GM18873 (cell line): ENCODE results near the gene TAS2R1.
"Not testable (repeated sequence)": the region's sequence is repeated elsewhere in the genome, so short reads cannot be mapped to it uniquely, and the experiment has no call there.

Experiments
- ATAC-seq: cut with Tn5 transposase; IDR thresholded peaks from one replicate; pipeline ENCODE4 v1.9.1; 2021; ENCODE audit warnings: mild to moderate bottlenecking, moderate library complexity, moderate number of reproducible peaks; ENCODE audit not compliant: unreplicated experiment, low FRiP score

TAS2R1 gene

GRCh38 chr5:9623661-9624060, 6.5 kb downstream of the TAS2R1 start:
- ATAC-seq: no peak

- no peak for ATAC-seq
Observed at GRCh38 chr5:9622971-9623421, 7.2 kb downstream of the TAS2R1 start.

GRCh38 chr5:9621379-9621903, 8.7 kb downstream of the TAS2R1 start:
- no peak for ATAC-seq

- no peak for ATAC-seq
Observed at GRCh38 chr5:9619331-9620092, 10.6 kb downstream of the TAS2R1 start.

- no peak for ATAC-seq
Observed at GRCh38 chr5:9617739-9618504, 12.2 kb downstream of the TAS2R1 start.

- no peak for ATAC-seq
Observed at GRCh38 chr5:9617221-9617620, 12.9 kb downstream of the TAS2R1 start.

- no peak for ATAC-seq
Observed at GRCh38 chr5:9615331-9615730, 14.8 kb downstream of the TAS2R1 start.

- no peak for ATAC-seq
Observed at GRCh38 chr5:9613360-9613759, 16.8 kb downstream of the TAS2R1 start.

- ATAC-seq: no peak
Observed at GRCh38 chr5:9610969-9611368, 19.2 kb downstream of the TAS2R1 start.

- no peak for ATAC-seq
Observed at GRCh38 chr5:9610364-9610763, 19.8 kb downstream of the TAS2R1 start.

GRCh38 chr5:9608093-9608492, 22.1 kb downstream of the TAS2R1 start:
- no peak for ATAC-seq

- no peak for ATAC-seq
Observed at GRCh38 chr5:9605041-9605838, 24.9 kb downstream of the TAS2R1 start.

- ATAC-seq: no peak
Observed at GRCh38 chr5:9604416-9604815, 25.7 kb downstream of the TAS2R1 start.

GRCh38 chr5:9601055-9601739, 29.0 kb downstream of the TAS2R1 start:
- no peak for ATAC-seq

- ATAC-seq: no peak
Observed at GRCh38 chr5:9599391-9599790, 30.8 kb downstream of the TAS2R1 start.

- not testable (repeated sequence) for ATAC-seq
Observed at GRCh38 chr5:9598329-9598728, 31.8 kb downstream of the TAS2R1 start.

- not testable (repeated sequence) for ATAC-seq
Observed at GRCh38 chr5:9597322-9597721, 32.8 kb downstream of the TAS2R1 start.

- no peak for ATAC-seq
Observed at GRCh38 chr5:9596824-9597223, 33.3 kb downstream of the TAS2R1 start.

GRCh38 chr5:9596171-9596780, 33.9 kb downstream of the TAS2R1 start:
- ATAC-seq: no peak

- ATAC-seq: no peak
Observed at GRCh38 chr5:9594913-9595312, 35.2 kb downstream of the TAS2R1 start.
